ENCODE results near the gene RABGAP1L.

GRCh38 chr1:174946031-174946430, 786.7 kb downstream of the RABGAP1L start:
- TF ChIP-seq CTCF (conservative IDR thresholded peaks at IDR 0.05): no peak
- TF ChIP-seq ZFX (IDR thresholded peaks at IDR 0.05): no peak

Data from C4-2B (cell line).